HEK293 (cell line): ENCODE results near the gene PRRG4.

Experiments
- GFI1B ChIP-seq: fragments of 450-650 bp; formaldehyde crosslinking; IDR thresholded peaks from 2 replicates; pipeline ENCODE4 v1.5.1; 2016; ENCODE audit warnings: missing biosample characterization, missing genetic modification characterization
- SP2 ChIP-seq: fragments of 450-650 bp; formaldehyde crosslinking; IDR thresholded peaks from 2 replicates; pipeline ENCODE4 v1.5.1; 2016; ENCODE audit warnings: missing biosample characterization, missing genetic modification characterization
- ZBTB21 ChIP-seq: fragments of 450-650 bp; formaldehyde crosslinking; IDR thresholded peaks from 2 replicates; pipeline ENCODE4 v1.5.1; 2017; ENCODE audit warnings: missing biosample characterization, missing genetic modification characterization
- ZNF274 ChIP-seq, 2 experiments: fragments of 200-500 bp in 1 of 2; fragments of 450-650 bp in 1 of 2; sonication (Bioruptor generic) in 1 of 2; formaldehyde crosslinking in 1 of 2; IDR thresholded peaks; 2 replicates each; pipeline versions ENCODE4 v1.5.1 to v1.6.1; 2014 to 2016; ENCODE audit warnings: borderline replicate concordance in 1 of 2, inconsistent platforms in 1 of 2, low read length in 1 of 2, missing biosample characterization in 1 of 2, missing genetic modification characterization in 1 of 2
- ZNF768 ChIP-seq: fragments of 450-650 bp; formaldehyde crosslinking; IDR thresholded peaks from 2 replicates; pipeline ENCODE4 v1.5.1; 2018; ENCODE audit warnings: missing biosample characterization, mild to moderate bottlenecking, missing genetic modification characterization
- TF ChIP-seq, protein P1 (sequence below): fragments of 450-650 bp; formaldehyde crosslinking; IDR thresholded peaks from 2 replicates; pipeline ENCODE4 v1.5.1; 2016; ENCODE audit warnings: missing biosample characterization, missing genetic modification characterization
- TF ChIP-seq, protein P2 (sequence below): fragments of 450-650 bp; formaldehyde crosslinking; optimal IDR thresholded peaks from 2 replicates; pipeline ENCODE3; 2016; ENCODE audit warnings: missing biosample characterization, mild to moderate bottlenecking, missing genetic modification characterization
- TF ChIP-seq, protein P3 (sequence below): sonication (generic); formaldehyde crosslinking; IDR thresholded peaks from 2 replicates; pipeline ENCODE4 v1.8.1; 2022; ENCODE audit warnings: mild to moderate bottlenecking, moderate library complexity, missing genetic modification reagents

DNA sequence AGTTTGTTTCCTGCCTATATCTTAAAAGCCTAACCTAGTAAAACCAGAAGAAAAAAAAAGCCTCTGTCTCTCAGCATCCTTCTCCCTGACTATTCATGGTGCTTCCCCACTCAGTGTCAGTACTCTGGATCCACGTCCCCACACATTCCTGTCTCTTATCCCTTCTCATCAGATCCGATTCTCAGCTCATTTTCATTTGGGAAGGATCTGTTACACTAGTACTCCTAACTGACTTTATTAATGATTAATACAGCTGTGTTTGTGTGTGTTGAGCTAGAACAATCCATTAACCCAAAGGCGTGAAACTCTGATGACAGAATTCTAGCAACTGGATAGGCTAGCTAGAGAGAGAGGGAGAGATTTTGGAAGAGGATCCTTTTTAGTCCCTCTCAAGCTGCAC is 1.5 kb downstream of the PRRG4 start:
- TF ChIP-seq ZNF768 (tag by site-specific recombination): no peak
- no peak for TF ChIP-seq SP2 (tag by site-specific recombination)
- TF ChIP-seq ZNF274 (IDR thresholded peaks at IDR 0.05; ENCODE audit: low read length): no peak
- TF ChIP-seq ZNF274 (tag by site-specific recombination; IDR thresholded peaks at IDR 0.05; ENCODE audit: borderline replicate concordance): no peak
- TF ChIP-seq, protein P1, sequence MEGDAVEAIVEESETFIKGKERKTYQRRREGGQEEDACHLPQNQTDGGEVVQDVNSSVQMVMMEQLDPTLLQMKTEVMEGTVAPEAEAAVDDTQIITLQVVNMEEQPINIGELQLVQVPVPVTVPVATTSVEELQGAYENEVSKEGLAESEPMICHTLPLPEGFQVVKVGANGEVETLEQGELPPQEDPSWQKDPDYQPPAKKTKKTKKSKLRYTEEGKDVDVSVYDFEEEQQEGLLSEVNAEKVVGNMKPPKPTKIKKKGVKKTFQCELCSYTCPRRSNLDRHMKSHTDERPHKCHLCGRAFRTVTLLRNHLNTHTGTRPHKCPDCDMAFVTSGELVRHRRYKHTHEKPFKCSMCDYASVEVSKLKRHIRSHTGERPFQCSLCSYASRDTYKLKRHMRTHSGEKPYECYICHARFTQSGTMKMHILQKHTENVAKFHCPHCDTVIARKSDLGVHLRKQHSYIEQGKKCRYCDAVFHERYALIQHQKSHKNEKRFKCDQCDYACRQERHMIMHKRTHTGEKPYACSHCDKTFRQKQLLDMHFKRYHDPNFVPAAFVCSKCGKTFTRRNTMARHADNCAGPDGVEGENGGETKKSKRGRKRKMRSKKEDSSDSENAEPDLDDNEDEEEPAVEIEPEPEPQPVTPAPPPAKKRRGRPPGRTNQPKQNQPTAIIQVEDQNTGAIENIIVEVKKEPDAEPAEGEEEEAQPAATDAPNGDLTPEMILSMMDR: no peak
- TF ChIP-seq, protein P2, sequence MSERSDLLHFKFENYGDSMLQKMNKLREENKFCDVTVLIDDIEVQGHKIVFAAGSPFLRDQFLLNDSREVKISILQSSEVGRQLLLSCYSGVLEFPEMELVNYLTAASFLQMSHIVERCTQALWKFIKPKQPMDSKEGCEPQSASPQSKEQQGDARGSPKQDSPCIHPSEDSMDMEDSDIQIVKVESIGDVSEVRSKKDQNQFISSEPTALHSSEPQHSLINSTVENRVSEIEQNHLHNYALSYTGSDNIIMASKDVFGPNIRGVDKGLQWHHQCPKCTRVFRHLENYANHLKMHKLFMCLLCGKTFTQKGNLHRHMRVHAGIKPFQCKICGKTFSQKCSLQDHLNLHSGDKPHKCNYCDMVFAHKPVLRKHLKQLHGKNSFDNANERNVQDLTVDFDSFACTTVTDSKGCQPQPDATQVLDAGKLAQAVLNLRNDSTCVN (tag by site-specific recombination): no peak
- TF ChIP-seq, protein P3, sequence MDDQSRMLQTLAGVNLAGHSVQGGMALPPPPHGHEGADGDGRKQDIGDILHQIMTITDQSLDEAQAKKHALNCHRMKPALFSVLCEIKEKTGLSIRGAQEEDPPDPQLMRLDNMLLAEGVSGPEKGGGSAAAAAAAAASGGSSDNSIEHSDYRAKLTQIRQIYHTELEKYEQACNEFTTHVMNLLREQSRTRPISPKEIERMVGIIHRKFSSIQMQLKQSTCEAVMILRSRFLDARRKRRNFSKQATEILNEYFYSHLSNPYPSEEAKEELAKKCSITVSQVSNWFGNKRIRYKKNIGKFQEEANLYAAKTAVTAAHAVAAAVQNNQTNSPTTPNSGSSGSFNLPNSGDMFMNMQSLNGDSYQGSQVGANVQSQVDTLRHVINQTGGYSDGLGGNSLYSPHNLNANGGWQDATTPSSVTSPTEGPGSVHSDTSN: no peak
- TF ChIP-seq ZBTB21 (tag by site-specific recombination): no peak
- no peak for TF ChIP-seq GFI1B (tag by site-specific recombination)
